PC-9 (cell line): ENCODE data around the gene NISCH. TPM values are rescaled to one million over a fixed set of nuclear protein-coding genes. Genes with fewer than 3 reads are reported as not detected.

Experiments
- BruUV-seq: library from RNA; stranded (reverse); fragments of 400-500 nt; replicated peaks from 2 replicates; lab custom pipeline; 2021; lab: Mats Ljungman, UMichigan
- CTCF ChIA-PET: fragments of 300-600 bp; sonication (Branson Sonifier 250); formaldehyde crosslinking; loops from one replicate; lab custom pipeline; 2022; ENCODE audit warnings: antibody characterized with exemption; lab: Charles Lee
- POLR2A ChIA-PET: fragments of 300-600 bp; sonication (Branson Sonifier 250); formaldehyde crosslinking; loops from one replicate; lab custom pipeline; 2022; ENCODE audit warnings: antibody characterized with exemption; ENCODE audit not compliant: unreplicated experiment; lab: Charles Lee
- DNase-seq, 2 experiments: peaks; one replicate each; pipeline versions ENCODE4 v3.0.0 to v3.0.0-alpha.2; 2015 to 2022; ENCODE audit warnings: mixed read lengths in 1 of 2
- H2AFZ ChIP-seq: fragments of 200-600 bp; sonication (generic); 2 replicates; pipeline ENCODE4 v1.8.1; 2017; ENCODE audit warnings: antibody characterized with exemption
- H3F3A ChIP-seq: fragments of 200-600 bp; sonication (generic); 2 replicates; pipeline ENCODE4 v1.8.1; 2017; ENCODE audit warnings: antibody characterized with exemption, mild to moderate bottlenecking, low read depth; ENCODE audit not compliant: insufficient read depth
- H3K27ac ChIP-seq: fragments of 200-600 bp; sonication (generic); 2 replicates; pipeline ENCODE4 v1.6.1; 2016; ENCODE audit warnings: mixed run types
- H3K27me3 ChIP-seq: fragments of 200-600 bp; sonication (generic); 2 replicates; pipeline ENCODE4 v1.6.1; 2016; ENCODE audit warnings: low read depth, mixed run types; ENCODE audit not compliant: insufficient read depth
- H3K36me3 ChIP-seq: fragments of 200-600 bp; sonication (generic); 2 replicates; pipeline ENCODE4 v1.6.1; 2016; ENCODE audit warnings: low read depth, mixed run types
- H3K4me1 ChIP-seq: fragments of 200-600 bp; sonication (generic); replicated peaks from 2 replicates; pipeline ENCODE4 v1.6.1; 2016; ENCODE audit warnings: mixed run types; ENCODE audit not compliant: insufficient read depth
- H3K4me2 ChIP-seq: fragments of 200-600 bp; sonication (generic); 2 replicates; pipeline ENCODE4 v1.6.1; 2017; ENCODE audit warnings: mixed run types
- H3K4me3 ChIP-seq: fragments of 200-600 bp; sonication (generic); 2 replicates; pipeline ENCODE4 v1.6.1; 2016; ENCODE audit warnings: mixed run types
- H3K79me2 ChIP-seq: fragments of 200-600 bp; sonication (generic); 2 replicates; pipeline ENCODE4 v1.6.1; 2017; ENCODE audit warnings: low read depth, mixed run types
- H3K9me2 ChIP-seq: fragments of 200-600 bp; sonication (generic); 2 replicates; pipeline ENCODE4 v1.8.1; 2017; ENCODE audit warnings: mild to moderate bottlenecking; ENCODE audit not compliant: insufficient read depth
- H3K9me3 ChIP-seq: fragments of 200-600 bp; sonication (generic); 2 replicates; pipeline ENCODE4 v1.8.1; 2016; ENCODE audit warnings: low read depth; ENCODE audit not compliant: insufficient read depth
- H4K20me1 ChIP-seq: fragments of 200-600 bp; sonication (generic); 2 replicates; pipeline ENCODE4 v1.8.1; 2017; ENCODE audit not compliant: insufficient read depth
- EZH2 ChIP-seq: fragments of 200-600 bp; sonication (generic); IDR thresholded peaks from 2 replicates; pipeline ENCODE4 v1.8.0; 2017; ENCODE audit warnings: antibody characterized with exemption, low read depth
- intact Hi-C: fragments of 100-400 bp; cut with micrococcal nuclease; formaldehyde crosslinking; loops from one replicate; pipeline ENCODE4 v1.10.0; 2022; ENCODE audit not compliant: unreplicated experiment
- total RNA-seq: library from RNA; stranded (reverse); gene quantifications from 2 replicates; pipeline ENCODE4 v1.2.3, GENCODE V29; 2021
- TF ChIP-seq, protein P1 (sequence below): fragments of 200-600 bp; sonication (generic); conservative IDR thresholded peaks from 2 replicates; pipeline ENCODE4 v1.6.1; 2017; ENCODE audit warnings: mixed run types, antibody characterized with exemption, mild to moderate bottlenecking, moderate library complexity

NISCH gene
- total RNA-seq, 1 experiment from 2014 or later = 66.1 TPM

DNA sequence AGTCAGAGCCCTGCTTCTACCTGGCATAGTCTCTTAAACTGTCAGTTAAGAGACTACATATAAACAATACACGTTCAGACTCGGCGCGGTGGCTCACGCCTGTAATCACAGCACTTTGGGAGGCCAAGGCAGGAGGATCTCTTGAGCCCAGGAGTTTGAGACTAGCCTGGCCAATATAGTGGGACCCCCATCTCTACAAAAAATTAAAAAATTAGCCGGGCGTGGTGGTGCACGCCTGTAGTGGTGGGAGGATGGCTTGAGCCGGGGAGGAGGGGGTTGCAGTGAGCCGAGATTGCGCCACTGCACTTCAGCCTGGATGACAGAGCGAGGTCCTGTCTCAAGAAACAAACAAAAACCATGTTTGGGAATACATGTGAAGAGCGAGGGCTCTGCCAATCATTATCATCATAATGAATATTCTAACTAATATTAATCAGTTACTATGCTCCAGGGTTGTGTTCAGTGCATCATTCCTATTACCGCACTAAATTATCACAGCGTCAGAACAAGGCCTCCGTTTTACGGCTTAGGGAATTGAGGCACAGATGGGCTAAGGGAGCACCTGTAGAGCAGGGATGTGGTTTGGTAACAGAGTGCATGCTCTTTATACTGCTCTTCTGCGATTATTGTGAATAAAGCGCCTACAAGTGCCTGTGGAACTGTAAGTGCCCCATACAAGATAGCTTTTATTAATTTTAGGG lies 80.2 kb downstream of the NISCH start:
- H3K79me2 ChIP-seq = peaks cover 43% of the 10 kb centered on the region
- TF ChIP-seq, protein P1, sequence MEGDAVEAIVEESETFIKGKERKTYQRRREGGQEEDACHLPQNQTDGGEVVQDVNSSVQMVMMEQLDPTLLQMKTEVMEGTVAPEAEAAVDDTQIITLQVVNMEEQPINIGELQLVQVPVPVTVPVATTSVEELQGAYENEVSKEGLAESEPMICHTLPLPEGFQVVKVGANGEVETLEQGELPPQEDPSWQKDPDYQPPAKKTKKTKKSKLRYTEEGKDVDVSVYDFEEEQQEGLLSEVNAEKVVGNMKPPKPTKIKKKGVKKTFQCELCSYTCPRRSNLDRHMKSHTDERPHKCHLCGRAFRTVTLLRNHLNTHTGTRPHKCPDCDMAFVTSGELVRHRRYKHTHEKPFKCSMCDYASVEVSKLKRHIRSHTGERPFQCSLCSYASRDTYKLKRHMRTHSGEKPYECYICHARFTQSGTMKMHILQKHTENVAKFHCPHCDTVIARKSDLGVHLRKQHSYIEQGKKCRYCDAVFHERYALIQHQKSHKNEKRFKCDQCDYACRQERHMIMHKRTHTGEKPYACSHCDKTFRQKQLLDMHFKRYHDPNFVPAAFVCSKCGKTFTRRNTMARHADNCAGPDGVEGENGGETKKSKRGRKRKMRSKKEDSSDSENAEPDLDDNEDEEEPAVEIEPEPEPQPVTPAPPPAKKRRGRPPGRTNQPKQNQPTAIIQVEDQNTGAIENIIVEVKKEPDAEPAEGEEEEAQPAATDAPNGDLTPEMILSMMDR = no peak
- no peak for TF ChIP-seq EZH2

DNA sequence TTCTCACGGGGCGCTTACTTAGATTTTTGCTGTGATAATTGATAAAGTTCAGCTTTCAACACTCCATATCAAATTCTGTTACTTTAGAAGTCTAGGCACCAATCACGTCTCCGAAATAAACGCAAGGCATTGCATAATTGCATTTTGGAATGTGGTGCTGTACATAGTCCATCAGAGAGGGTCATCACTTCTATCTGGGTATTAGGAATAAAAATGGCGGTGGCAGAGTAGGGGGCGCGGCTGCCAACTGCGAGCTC lies 80.6 kb downstream of the NISCH start:
- no peak for DNase-seq
- Histone ChIP-seq H2AFZ (no peak overlapping the region), H3K4me3 (peak overlapping the region; percentile 46; the same call in 1 of the 2 replicates), H3K79me2 (peaks cover 43% of the 10 kb centered on the region), H3K4me1 (peaks cover 28% of the 10 kb centered on the region), H3K36me3 (no peaks in the 10 kb centered on the region), H3K27ac (no peak overlapping the region), H3K9me2 (no peaks in the 10 kb centered on the region), H3F3A (peaks cover 21% of the 10 kb centered on the region; the same call in 1 of the 2 replicates), H3K4me2 (peak overlapping the region; percentile 71), H3K27me3 (no peaks in the 10 kb centered on the region), H3K9me3 (no peaks in the 10 kb centered on the region), H4K20me1 (peaks cover 5% of the 10 kb centered on the region; the same call in 1 of the 2 replicates)
- intact Hi-C loops = no loop called here
- ChIA-PET CTCF (no interaction called here), POLR2A (interaction anchor here (0.5 to 1.0 kb wide), 15 partner anchors 10 to 319 kb away, joined by 3 to 30 read pairs (median 7); partner anchors contain the start of gene TNNC1)
- BruUV-seq = no TSS peak
- no peak for TF ChIP-seq EZH2
- TF ChIP-seq, protein P1 = no peak

More for the DNA sequence above, 80.2 kb downstream of the NISCH start:
- H3K9me2 ChIP-seq = no peaks in the 10 kb centered on the region
- H3K4me1 ChIP-seq = peaks cover 28% of the 10 kb centered on the region
- H3K27ac ChIP-seq = no peak overlapping the region
- H3K27me3 ChIP-seq = no peaks in the 10 kb centered on the region
- POLR2A ChIA-PET = interaction anchor here (0.5 to 1.0 kb wide), 13 partner anchors 9 to 319 kb away, joined by 3 to 30 read pairs (median 8); partner anchors contain the start of gene TNNC1
- H3K4me2 ChIP-seq = peak overlapping the region; percentile 71
- no peaks in the 10 kb centered on the region for H3K36me3 ChIP-seq
- H4K20me1 ChIP-seq = peaks cover 5% of the 10 kb centered on the region; the same call in 1 of the 2 replicates
- peaks cover 18% of the 10 kb centered on the region; the same call in 1 of the 2 replicates for H3F3A ChIP-seq
- DNase-seq = no peak
- no TSS peak for BruUV-seq
- intact Hi-C loops = no loop called here
- H3K4me3 ChIP-seq = peak overlapping the region; percentile 46; the same call in 1 of the 2 replicates
- CTCF ChIA-PET = no interaction called here
- no peak overlapping the region for H2AFZ ChIP-seq
- no peaks in the 10 kb centered on the region for H3K9me3 ChIP-seq

DNA sequence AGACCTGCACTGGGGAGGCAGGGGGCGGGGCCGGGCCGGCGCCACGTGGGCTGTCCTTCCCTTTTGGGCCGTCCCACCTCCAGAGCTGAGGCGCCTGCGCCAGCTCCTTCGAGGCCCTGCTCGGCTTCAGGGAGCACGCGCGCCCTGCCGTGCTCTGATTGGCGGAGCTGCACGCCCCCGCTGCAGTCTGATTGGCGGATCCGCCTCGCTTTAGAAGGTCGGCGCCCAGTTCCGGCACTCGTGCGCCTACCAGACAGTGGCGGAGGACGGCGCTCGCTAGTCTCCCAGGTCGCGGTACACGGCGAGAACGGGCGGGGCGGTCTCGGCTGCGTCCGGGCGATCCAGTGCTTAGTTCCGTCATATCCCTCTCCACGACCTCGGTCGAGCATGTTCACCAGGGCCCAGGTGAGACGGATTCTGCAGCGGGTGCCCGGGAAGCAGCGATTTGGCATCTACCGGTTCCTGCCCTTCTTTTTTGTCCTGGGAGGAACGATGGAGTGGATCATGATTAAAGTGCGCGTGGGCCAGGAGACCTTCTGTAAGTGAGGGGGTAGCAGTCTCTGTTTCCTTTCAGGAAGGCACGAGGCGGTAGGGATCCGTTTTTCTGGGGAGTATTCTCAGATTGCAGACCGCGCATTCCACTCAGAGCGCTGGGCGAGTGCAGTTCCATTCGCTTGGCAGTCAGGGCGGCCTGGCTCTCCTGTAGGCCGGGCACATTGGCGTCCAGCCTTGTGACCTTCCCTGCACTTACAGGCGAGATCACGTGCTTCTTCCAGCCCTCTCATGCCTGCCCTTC lies 81.2 kb downstream of the NISCH start, which contains the start of gene UQCC5:
UQCC5 (plus strand) TSS at position 237 of the 796 bp plus-strand sequence; CDS start at position 388, 151 bp downstream.
- Histone ChIP-seq H3K9me3 (no peaks in the 10 kb centered on the region), H4K20me1 (peaks cover 5% of the 10 kb centered on the region; the same call in 1 of the 2 replicates), H2AFZ (peak within 1 kb of the TSS; percentile 89), H3K4me1 (peaks cover 28% of the 10 kb centered on the region), H3K27me3 (no peaks in the 10 kb centered on the region), H3K9me2 (no peaks in the 10 kb centered on the region), H3K79me2 (peaks cover 43% of the 10 kb centered on the region), H3K4me3 (peak within 1 kb of the TSS; percentile 99), H3K4me2 (peak within 1 kb of the TSS; percentile 100), H3K27ac (peak within 1 kb of the TSS; percentile 71), H3F3A (peaks cover 22% of the 10 kb centered on the region; the same call in 1 of the 2 replicates), H3K36me3 (no peaks in the 10 kb centered on the region)
- intact Hi-C loops = no loop called here
- TF ChIP-seq, protein P1 = no peak
- TF ChIP-seq EZH2 = no peak
- ChIA-PET CTCF (no interaction called here), POLR2A (interaction anchor here (0.5 to 1.0 kb wide), 15 partner anchors 10 to 320 kb away, joined by 3 to 30 read pairs (median 7); partner anchors contain the start of gene TNNC1)
- DNase-seq = peak; percentile 94 to 98
- no TSS peak for BruUV-seq
